HepG2 (cell line): Measurements from ENCODE around the gene NUDT15. TPM values are rescaled to one million over a fixed set of nuclear protein-coding genes. Genes with fewer than 3 reads are reported as not detected.

ENCODE experiments used
- AGO1 ChIP-seq: fragments of 200-400 bp; formaldehyde crosslinking; IDR thresholded peaks from 2 replicates; pipeline ENCODE4 v1.6.1; 2017; ENCODE audit warnings: mild to moderate bottlenecking, low read depth, low read length, moderate library complexity; ENCODE audit not compliant: poor library complexity, severe bottlenecking
- CREM ChIP-seq, 2 experiments: sonication (generic) in 1 of 2; formaldehyde crosslinking in 1 of 2; IDR thresholded peaks; 2 replicates each; pipeline versions ENCODE4 v1.4.0 to v1.6.1; 2016 to 2020; ENCODE audit warnings: antibody characterized with exemption in 1 of 2, mild to moderate bottlenecking in 1 of 2, missing genetic modification reagents in 1 of 2
- MED1 ChIP-seq: sonication (generic); formaldehyde crosslinking; IDR thresholded peaks from 2 replicates; pipeline ENCODE4 v1.4.0; 2020; ENCODE audit warnings: missing genetic modification reagents
- NR2F2 ChIP-seq: IDR thresholded peaks from 2 replicates; pipeline ENCODE4 v1.6.1; 2012; ENCODE audit warnings: low read depth, inconsistent platforms, borderline replicate concordance
- POGK ChIP-seq: sonication (generic); formaldehyde crosslinking; conservative IDR thresholded peaks from 2 replicates; pipeline ENCODE4 v1.8.0; 2022; ENCODE audit warnings: mild to moderate bottlenecking, moderate library complexity, missing genetic modification reagents
- PRPF4 ChIP-seq: fragments of 200-400 bp; formaldehyde crosslinking; IDR thresholded peaks from 2 replicates; pipeline ENCODE4 v1.6.1; 2016; ENCODE audit warnings: low read length, low read depth; ENCODE audit not compliant: poor library complexity, severe bottlenecking
- RFXANK ChIP-seq: IDR thresholded peaks from 2 replicates; pipeline ENCODE4 v1.6.1; 2016
- SMAD1 ChIP-seq: sonication (generic); formaldehyde crosslinking; IDR thresholded peaks from 2 replicates; pipeline ENCODE4 v1.4.0; 2020; ENCODE audit warnings: missing genetic modification reagents, low read depth, mild to moderate bottlenecking, borderline replicate concordance
- SOX6 ChIP-seq, 2 experiments: fragments of 450-650 bp in 1 of 2; sonication (generic) in 1 of 2; formaldehyde crosslinking in 1 of 2; IDR thresholded peaks; 2 replicates each; pipeline versions ENCODE4 v1.4.0 to v1.6.1; 2017 to 2020; ENCODE audit warnings: antibody characterized with exemption in 1 of 2, mild to moderate bottlenecking in 1 of 2, missing genetic modification reagents in 1 of 2
- SYNCRIP ChIP-seq: fragments of 200-400 bp; formaldehyde crosslinking; IDR thresholded peaks from 2 replicates; pipeline ENCODE4 v1.6.1; 2018; ENCODE audit warnings: mild to moderate bottlenecking, low read depth, low read length; ENCODE audit not compliant: insufficient read depth
- TAF1 ChIP-seq: sonication (generic); formaldehyde crosslinking; IDR thresholded peaks from 2 replicates; pipeline ENCODE4 v1.4.0; 2020; ENCODE audit warnings: missing genetic modification reagents
- TBP ChIP-seq: sonication (generic); formaldehyde crosslinking; IDR thresholded peaks from 2 replicates; pipeline ENCODE4 v1.5.0; 2020; ENCODE audit warnings: missing genetic modification reagents
- THYN1 ChIP-seq: sonication (generic); formaldehyde crosslinking; IDR thresholded peaks from 2 replicates; pipeline ENCODE4 v1.8.1; 2023; ENCODE audit warnings: low read depth, mild to moderate bottlenecking, moderate library complexity, missing genetic modification reagents, borderline replicate concordance
- TOPORS ChIP-seq: sonication (generic); formaldehyde crosslinking; IDR thresholded peaks from 2 replicates; pipeline ENCODE4 v1.8.0; 2023; ENCODE audit warnings: mild to moderate bottlenecking, missing genetic modification reagents
- ZC3H13 ChIP-seq: sonication (generic); formaldehyde crosslinking; IDR thresholded peaks from 2 replicates; pipeline ENCODE4 v1.8.1; 2023; ENCODE audit warnings: mild to moderate bottlenecking, missing genetic modification reagents, moderate library complexity
- ZFP1 ChIP-seq: IDR thresholded peaks from 2 replicates; pipeline ENCODE4 v1.6.1; 2016
- ZNF143 ChIP-seq: sonication (generic); formaldehyde crosslinking; IDR thresholded peaks from 2 replicates; pipeline ENCODE4 v1.4.0; 2020; ENCODE audit warnings: missing genetic modification reagents
- ZNF253 ChIP-seq: sonication (generic); formaldehyde crosslinking; IDR thresholded peaks from 2 replicates; pipeline ENCODE4 v1.8.0; 2022; ENCODE audit warnings: mild to moderate bottlenecking, missing genetic modification reagents, borderline replicate concordance
- ZNF484 ChIP-seq: sonication (generic); formaldehyde crosslinking; IDR thresholded peaks from 2 replicates; pipeline ENCODE4 v1.5.1; 2020; ENCODE audit warnings: mild to moderate bottlenecking, low read depth, missing genetic modification reagents, borderline replicate concordance
- ZNF775 ChIP-seq: sonication (generic); formaldehyde crosslinking; IDR thresholded peaks from 2 replicates; pipeline ENCODE4 v1.4.0; 2020; ENCODE audit warnings: missing genetic modification reagents, mild to moderate bottlenecking, moderate library complexity, borderline replicate concordance
- ZNF883 ChIP-seq: sonication (generic); formaldehyde crosslinking; IDR thresholded peaks from 2 replicates; pipeline ENCODE4 v1.5.1; 2020; ENCODE audit warnings: mild to moderate bottlenecking, missing genetic modification reagents; ENCODE audit errors: not compliant biosample characterization
- ZSCAN31 ChIP-seq: sonication (generic); formaldehyde crosslinking; IDR thresholded peaks from 2 replicates; pipeline ENCODE4 v1.5.0; 2020; ENCODE audit warnings: low read depth, mild to moderate bottlenecking, missing genetic modification reagents
- polyA plus RNA-seq, 8 experiments: library from polyadenylated mRNA; depleted of rRNA in 3 of 8; stranded (reverse) in 7 of 8; unstranded in 1 of 8; fragments of >200 nt; fragmentation: Illumina TruSeq in 4 of 8; extraction: Trizol in 4 of 8; gene quantifications; 2 replicates each; pipeline versions ENCODE4 v1.2.1 to v1.2.3, GENCODE V29; 2011 to 2016; ENCODE audit warnings: low read depth in 4 of 8, missing spikeins in 1 of 8, mixed read lengths in 1 of 8; ENCODE audit not compliant: insufficient read depth in 1 of 8
- total RNA-seq, 5 experiments: library from RNA; depleted of rRNA; stranded (reverse); fragments of >200 nt; fragmentation: Illumina TruSeq; extraction: Trizol; gene quantifications; 2 replicates each; pipeline ENCODE4 v1.2.3, GENCODE V29; 2016; ENCODE audit warnings: low read depth in 1 of 5
- TF ChIP-seq, protein P1 (sequence below): sonication (generic); formaldehyde crosslinking; IDR thresholded peaks from 2 replicates; pipeline ENCODE4 v1.8.1; 2023; ENCODE audit warnings: mild to moderate bottlenecking, inconsistent platforms, moderate library complexity, missing genetic modification reagents, borderline replicate concordance
- TF ChIP-seq, protein P2 (sequence below): sonication (generic); formaldehyde crosslinking; IDR thresholded peaks from 2 replicates; pipeline ENCODE4 v1.9.0; 2021; ENCODE audit warnings: missing genetic modification reagents, borderline replicate concordance

NUDT15 gene
- total and polyA plus RNA-seq, 2 of the 13 experiments (the other 11 are each of a cell fraction or from before 2014, with no cell fraction given): 21.3 to 47.3 TPM

DNA sequence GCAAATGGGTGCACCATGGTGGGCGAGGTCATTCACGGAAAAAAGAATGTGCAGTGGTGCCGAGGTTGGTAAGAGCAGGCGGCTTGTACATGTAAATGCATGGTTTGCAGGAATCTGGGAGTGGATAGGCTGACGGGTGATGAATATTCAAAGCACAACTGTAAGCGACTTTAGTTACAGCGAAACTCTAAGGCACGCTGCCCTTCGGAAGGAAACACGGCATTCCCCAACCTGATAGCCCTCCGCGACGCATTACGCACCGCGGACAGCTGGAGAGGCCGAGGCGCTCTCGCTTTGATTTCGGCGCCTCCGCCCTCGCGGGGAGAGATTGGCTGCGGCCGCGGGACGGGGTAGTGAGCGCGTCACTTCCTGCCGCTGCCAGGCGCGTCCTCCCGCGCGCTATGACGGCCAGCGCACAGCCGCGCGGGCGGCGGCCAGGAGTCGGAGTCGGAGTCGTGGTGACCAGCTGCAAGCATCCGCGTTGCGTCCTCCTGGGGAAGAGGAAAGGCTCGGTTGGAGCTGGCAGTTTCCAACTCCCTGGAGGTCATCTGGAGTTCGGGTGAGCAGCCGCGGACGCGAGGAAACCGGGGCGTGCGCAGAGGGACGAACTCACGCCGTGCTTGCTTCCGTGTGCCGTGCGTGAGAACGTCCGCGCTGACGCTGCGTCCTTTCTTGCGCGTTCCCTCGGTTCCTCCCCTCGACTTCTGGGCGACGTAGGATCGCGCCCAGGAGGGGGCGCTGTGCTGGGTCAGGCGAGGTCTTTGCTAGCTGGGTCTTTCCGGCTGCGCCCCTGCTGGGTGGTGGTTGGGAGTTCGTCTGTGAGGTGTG lies at the start of gene NUDT15 (continued):
- TF ChIP-seq, protein P1, sequence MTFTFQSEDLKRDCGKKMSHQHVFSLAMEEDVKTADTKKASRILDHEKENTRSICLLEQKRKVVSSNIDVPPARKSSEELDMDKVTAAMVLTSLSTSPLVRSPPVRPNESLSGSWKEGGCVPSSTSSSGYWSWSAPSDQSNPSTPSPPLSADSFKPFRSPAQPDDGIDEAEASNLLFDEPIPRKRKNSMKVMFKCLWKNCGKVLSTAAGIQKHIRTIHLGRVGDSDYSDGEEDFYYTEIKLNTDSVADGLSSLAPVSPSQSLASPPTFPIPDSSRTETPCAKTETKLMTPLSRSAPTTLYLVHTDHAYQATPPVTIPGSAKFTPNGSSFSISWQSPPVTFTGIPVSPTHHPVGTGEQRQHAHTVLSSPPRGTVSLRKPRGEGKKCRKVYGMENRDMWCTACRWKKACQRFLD (CRISPR knock-in tag): peak; percentile 88; the same call in 1 of the 2 replicates
- peak; percentile 47; the same call in 1 of the 2 replicates for TF ChIP-seq THYN1
- TF ChIP-seq SYNCRIP: no peak
- TF ChIP-seq ZNF883 (CRISPR knock-in tag): peak; percentile 94
- peak; percentile 64 for TF ChIP-seq ZFP1 (CRISPR knock-in tag)
- no peak for TF ChIP-seq TBP (CRISPR knock-in tag)
- no peak for TF ChIP-seq PRPF4
- TF ChIP-seq SOX6 (IDR thresholded peaks at IDR 0.05): no peak
- peak; percentile 83 for TF ChIP-seq SOX6 (CRISPR knock-in tag; IDR thresholded peaks at IDR 0.05)
- TF ChIP-seq SMAD1 (CRISPR knock-in tag): peak; percentile 99; the same call in 1 of the 2 replicates
- peak; percentile 77 for TF ChIP-seq CREM (IDR thresholded peaks at IDR 0.05)
- TF ChIP-seq CREM (CRISPR knock-in tag; IDR thresholded peaks at IDR 0.05): 0 out of 2 replicates have a peak, but pooled peaks have one; percentile 36
- TF ChIP-seq, protein P2, sequence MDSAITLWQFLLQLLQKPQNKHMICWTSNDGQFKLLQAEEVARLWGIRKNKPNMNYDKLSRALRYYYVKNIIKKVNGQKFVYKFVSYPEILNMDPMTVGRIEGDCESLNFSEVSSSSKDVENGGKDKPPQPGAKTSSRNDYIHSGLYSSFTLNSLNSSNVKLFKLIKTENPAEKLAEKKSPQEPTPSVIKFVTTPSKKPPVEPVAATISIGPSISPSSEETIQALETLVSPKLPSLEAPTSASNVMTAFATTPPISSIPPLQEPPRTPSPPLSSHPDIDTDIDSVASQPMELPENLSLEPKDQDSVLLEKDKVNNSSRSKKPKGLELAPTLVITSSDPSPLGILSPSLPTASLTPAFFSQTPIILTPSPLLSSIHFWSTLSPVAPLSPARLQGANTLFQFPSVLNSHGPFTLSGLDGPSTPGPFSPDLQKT (CRISPR knock-in tag): no peak
- TF ChIP-seq POGK (CRISPR knock-in tag): peak; percentile 92
- TF ChIP-seq MED1 (CRISPR knock-in tag): peak; percentile 80; the same call in 1 of the 2 replicates
- no peak for TF ChIP-seq NR2F2
- TF ChIP-seq ZNF253 (CRISPR knock-in tag): peak; percentile 94
- no peak for TF ChIP-seq ZNF484 (CRISPR knock-in tag)
- peak; percentile 63 for TF ChIP-seq AGO1
- 0 out of 2 replicates have a peak, but pooled peaks have one; percentile 68 for TF ChIP-seq ZNF775
- TF ChIP-seq RFXANK (CRISPR knock-in tag): peak; percentile 78; the same call in 1 of the 2 replicates
- TF ChIP-seq ZSCAN31: peak; percentile 96
- peak; percentile 95 for TF ChIP-seq ZC3H13 (CRISPR knock-in tag)
- no peak; the same call in 1 of the 2 replicates for TF ChIP-seq ZNF143
- TF ChIP-seq TOPORS: peak; percentile 90
- TF ChIP-seq TAF1 (CRISPR knock-in tag): peak; percentile 95
